EL (cell line): Measurements from ENCODE around the gene PHACTR1.

Source experiments
- DNase-seq: peaks from one replicate; pipeline ENCODE4 v3.0.0-alpha.2; 2016

The PHACTR1 gene

DNA sequence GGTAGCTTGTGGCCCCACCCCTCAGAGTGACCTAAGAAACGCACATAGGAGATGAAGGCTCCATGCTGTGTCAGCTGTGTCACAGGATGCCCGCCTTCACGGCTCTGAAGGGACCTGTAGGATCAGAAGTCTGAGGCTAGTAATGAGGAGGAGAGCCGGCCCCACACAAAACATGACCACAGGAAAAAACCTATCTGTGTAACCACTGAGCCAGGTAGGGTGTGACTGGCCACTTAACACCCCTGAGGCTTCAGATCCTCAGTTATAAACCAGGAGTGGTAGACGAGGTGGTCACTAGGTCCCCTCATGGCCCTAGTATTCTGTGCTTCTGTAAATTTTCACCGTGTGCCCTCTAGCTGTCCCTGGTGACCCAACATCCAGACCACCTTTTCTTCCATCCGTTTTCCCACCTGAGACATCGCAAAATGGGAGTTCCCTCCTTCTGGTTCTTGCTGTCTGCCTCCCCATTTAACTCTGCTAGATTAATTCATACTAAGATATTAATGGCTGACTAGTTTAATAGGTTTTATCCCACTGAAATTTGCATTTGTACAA lies 558.9 kb downstream of the PHACTR1 start:
- no peak for DNase-seq

DNA sequence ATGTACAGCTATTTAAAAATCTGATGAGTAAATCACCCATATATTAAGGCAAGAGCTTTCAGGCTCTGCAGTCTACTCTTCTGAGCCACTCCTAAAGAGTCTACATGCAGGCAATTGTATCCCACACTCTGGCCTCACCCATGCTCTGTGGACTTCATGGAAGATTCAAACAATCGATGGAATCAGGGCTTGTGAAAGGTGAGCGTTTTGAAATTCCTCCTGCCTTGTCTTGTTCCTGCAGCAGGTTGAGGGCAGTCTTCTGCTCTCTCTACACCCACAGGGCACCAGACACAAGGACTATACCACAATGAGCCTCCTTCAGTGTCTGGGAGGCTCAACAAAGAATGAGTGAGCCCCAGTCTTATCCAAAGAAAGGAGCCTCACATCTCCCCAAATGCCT lies 560.7 kb downstream of the PHACTR1 start:
- DNase-seq: no peak

DNA sequence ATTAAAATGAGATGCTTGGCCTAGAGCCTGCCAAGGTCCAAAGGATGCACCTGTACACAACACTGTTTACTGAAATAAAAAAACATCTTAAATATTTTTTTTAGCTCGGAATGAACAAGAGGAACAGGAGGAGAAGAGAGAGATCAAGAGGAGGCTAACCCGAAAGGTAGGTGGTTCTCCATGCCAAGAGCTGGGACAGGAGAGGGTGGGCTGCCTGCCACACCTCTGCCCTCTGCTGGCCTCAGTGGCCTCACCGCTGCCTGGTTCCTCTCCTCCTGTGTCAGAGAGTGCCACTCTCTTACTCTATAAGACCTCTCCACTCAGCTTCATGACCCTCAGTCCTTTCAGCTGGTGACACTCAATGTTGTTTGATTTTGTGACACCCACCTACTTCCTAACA lies 561.6 kb downstream of the PHACTR1 start:
- DNase-seq: no peak

DNA sequence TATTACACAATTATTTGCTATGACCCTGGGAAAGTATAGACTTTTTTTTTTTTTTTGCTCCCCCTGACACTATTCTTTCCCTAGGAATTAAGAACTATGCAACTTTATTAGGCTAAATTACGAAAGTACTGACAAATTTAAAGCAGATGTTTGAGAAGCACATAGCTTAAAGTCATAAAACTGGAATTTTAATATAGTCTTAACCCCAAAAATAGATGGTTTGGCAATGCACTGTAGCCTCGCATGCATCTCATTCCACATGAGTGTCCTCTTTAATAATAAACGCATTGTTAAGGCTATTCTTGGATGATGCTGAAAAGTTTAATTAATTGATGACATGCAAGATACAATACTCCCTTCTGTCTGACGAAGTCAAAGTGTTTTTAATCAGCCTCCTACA lies 562.4 kb downstream of the PHACTR1 start:
- DNase-seq: peak; percentile 74

DNA sequence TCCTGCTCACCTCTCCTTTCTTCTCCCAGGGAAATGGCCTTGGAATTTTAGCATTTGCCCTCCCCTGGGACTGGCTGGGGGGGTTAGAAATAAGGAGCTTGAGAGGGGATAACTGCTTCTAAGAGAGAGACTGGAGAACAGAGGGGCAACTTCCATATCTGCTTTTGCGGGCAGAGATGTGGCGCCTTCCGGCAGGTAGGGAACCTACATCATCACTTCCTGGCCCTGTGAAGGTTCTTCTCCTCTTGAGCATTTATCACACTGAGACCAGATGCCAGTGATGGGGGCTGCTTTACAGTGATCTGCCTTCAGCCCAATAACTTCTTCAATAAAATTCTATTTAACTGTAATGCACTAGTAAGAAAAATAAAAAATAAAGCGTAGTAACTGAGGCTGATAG lies 563.7 kb downstream of the PHACTR1 start:
- DNase-seq: no peak

DNA sequence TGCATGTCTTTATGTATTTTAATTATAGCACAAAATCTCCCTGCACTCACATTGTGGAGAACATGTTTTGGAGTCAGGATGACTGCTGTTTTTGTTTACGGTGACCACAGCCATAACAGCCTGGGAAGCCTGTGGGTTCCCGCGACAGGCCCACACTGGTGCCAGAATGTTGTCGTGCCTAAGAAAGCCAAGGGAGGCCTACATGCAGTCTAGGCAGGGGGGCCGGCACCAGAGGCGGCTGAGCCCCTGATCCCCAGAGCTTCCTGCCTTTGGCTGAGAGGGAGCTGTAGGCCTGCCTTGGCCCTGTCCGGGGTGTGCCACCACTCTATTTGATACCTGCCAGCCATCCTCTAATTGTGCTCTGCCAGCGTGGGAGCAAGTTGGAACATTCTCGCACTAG lies 565.1 kb downstream of the PHACTR1 start:
- no peak for DNase-seq

DNA sequence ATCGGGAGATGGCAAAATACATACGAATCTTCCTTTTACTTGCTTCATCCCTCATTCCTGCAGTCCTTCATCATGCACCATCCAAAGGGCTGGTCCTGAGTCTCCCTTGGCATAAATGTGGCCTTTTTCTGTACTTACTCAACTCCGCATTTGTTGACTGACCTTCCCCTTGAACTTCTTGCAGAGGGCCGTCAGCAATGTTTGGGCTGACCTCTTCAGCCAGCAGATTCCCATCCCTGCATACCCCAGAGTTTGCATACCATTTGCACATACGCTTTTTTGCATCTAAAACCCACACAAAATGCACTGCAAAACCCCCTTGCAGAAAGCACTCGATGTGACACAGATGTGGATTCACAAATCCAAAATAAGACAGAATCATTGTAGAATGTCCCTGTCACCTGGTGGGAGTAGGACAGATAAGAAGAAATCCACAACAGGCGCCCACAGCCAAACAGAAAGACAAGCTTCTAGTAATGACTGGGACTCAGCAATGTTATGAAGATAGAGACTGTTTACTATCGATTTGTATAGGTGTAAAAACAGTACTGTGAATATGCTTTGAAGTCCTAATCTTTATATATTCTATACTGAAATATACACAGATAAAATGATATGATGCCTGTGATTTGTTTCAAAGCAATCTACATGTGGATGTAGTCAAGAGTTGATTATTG lies 566.0 kb downstream of the PHACTR1 start:
- DNase-seq: no peak

DNA sequence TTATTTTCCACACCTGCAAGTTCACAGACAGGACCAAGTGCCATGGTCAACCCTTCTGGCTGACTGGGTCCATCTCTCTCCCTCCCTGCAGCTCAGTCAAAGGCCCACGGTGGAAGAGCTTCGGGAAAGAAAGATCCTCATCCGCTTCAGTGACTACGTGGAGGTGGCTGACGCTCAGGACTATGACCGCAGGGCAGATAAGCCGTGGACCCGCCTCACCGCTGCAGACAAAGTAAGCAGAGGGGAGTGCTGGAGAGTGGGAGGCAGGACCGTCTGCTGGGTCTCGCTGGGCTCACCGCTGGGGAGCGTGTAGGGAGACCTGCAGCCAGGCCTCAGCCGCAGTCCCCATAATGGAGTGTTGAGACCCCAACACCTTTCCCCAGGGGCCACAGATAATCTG lies 566.8 kb downstream of the PHACTR1 start:
- DNase-seq: no peak

DNA sequence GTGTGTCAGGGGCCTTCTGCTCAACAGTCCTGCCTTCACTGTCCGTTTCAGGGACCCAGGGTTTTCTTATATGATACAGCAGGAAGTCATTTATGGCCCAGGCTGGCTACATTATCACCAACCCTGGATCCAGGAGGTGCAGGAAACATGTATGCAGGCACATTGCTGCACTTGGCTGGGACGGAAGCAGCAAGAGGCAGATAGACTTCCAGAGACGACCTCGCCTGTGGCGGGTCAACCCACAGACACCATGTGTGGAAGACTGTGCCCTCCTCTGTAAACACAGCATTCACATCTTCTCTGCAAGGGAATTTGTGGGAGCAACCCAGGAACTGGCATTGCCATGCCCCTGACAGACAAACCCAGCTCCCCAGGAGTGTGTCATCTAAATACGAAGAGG lies 568.1 kb downstream of the PHACTR1 start:
- DNase-seq: no peak

DNA sequence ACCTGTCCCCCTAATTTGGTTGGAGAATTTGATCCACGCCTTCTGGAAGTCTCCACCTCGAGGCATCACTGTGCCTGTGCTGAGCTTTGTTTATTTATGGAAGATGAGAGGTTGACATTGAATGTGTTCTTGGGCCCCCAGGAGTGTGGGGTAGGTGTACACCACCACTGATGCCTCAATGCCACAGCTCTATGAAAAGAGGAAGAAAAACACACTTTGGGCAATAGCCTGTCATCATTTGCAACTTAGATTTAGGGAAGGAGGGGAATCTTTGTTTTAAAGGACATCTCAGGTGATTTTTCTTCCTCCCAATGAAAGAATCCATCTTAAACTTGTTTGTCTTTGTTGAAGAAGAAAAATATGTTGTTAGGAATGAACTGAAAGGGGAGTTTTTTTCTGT lies 569.1 kb downstream of the PHACTR1 start:
- no peak for DNase-seq

DNA sequence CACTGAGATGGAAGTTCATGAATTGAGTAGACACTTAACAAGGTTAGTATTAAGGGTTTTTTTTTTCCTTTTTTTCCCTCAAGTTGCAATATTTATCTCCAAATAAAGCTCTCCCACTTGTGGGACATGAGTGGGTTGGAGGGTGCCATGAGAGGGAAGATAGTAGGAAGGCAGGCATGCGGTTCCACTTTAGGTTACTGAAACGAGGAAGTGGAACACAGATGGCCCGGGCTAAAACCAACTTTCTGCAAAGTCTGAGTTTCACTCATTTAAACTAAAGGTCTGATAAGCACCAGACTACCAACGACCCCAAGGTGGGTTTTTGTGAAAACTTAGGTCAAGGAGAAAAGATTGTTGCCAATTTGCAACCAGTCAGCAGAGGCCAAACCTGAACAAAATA lies 569.6 kb downstream of the PHACTR1 start:
- no peak for DNase-seq

DNA sequence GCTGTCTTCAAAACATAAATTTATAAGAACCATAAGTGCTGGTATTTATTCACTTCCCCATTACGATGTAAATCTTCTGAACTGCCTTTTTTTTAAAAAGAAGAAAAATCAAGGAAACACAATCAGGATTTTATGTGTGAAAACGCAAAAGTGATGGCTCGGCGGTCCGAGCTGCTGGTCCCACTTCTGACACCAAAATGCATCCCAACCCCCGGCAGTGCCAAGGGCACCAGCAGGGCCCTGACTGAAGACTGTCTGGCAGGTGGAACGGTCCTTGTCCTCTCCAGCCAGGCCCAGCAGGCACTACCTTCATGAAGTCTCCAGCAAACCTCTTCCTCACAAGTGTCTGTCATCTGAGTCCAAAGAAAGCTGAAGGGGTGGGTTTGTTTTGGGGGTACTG lies 570.5 kb downstream of the PHACTR1 start:
- DNase-seq: no peak

DNA sequence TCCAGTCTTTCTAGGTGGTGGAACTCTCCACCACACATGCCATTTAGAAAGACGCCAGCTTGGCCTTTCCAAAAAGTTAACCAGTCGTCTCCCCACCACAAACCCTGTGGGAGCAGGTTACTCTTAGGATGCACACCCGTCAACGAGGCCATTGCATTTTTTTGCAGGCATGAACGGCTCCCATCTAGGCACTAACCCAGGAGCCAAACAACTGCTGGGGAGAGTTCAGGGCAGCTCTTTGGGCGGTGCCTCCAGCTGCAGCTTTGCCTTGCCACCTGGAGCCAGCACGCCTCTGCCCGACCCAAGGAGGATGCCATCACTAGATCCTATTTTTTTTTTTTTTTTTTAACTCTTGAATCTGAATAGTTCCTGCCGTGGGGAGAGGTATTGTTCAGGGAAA lies 571.9 kb downstream of the PHACTR1 start:
- no peak for DNase-seq

DNA sequence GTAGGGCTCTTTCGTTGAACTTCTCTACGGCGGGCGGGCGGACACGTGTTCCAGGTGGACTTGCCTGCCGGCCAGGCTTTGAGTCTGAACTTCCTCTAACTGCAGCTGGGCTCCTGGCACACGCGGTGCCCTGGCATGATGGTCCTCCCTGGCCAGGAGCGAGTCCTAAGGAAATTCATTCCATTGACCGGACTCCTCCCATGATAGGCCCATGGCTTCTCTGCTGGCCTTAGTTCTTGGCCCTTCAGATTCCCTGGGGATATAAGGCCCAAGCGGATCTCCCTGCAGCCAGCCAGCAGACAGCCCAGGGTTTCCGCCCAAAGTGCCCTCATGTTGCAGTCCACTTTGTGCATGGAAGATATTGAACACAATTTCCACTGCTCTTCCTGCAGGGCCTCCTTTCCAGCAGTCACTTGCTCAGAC lies 572.4 kb downstream of the PHACTR1 start:
- no peak for DNase-seq

DNA sequence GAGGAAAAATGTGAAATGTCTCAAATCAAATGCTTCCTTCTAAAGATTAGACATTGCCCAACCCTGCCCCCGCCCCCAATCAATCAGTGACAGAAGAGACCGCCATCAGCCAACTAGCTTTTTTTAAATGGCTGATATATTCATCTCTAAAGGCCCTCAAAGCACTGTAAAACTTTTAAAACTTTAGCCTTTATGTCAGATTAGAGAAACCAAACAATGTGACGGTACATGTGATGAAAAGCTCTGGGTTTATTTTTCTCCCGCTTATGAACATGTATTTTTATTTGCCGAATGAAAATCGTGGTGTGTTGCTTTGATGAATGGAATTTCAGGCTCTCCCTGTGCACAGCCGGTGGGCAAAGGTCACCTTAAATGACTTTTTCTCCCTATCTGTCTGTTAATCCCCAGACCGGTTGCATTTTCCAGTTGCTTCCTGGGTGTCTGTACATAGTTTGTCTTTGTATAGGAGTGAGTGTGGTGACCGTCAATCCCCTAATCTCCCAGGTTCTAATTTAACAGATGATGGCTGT lies 573.3 kb downstream of the PHACTR1 start:
- DNase-seq: no peak

DNA sequence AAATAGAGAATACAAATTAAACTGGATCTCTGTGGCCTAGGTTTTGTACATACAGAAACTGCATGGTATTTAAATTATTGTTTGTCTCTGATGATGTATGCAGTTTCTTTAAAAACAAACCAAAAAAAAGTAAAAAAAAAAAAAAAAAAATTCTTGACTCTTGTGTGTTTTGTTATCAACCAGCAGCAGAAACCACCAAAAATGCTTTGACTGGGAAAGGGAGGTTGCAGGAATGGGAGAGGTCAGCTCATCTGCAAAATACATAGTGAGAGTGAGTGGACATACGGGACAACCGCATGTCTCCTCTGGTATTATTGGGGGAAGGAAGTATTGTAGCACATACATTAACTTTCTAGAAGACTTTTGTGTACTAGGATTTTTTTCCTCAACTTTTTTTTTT lies 573.8 kb downstream of the PHACTR1 start:
- no peak for DNase-seq

DNA sequence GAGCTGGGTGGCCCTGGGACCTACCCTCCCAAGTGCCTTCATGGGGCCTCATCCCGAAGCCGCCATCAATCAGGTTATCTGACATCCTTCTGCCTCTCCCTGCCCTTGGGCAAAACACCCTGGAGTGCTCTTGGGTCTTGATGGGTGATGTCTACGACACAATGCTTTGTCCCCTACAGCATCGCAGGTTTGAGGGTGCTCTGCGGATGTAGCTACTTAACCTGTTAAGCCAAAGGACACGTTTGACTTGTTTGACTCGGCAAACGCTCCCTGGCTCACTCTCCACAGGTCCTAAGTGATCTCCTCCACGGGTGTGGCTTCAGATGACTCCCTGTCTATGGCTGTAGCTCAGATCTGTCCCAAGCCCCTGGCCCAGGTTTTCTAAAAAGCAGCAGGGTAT lies 576.2 kb downstream of the PHACTR1 start:
- DNase-seq: no peak

DNA sequence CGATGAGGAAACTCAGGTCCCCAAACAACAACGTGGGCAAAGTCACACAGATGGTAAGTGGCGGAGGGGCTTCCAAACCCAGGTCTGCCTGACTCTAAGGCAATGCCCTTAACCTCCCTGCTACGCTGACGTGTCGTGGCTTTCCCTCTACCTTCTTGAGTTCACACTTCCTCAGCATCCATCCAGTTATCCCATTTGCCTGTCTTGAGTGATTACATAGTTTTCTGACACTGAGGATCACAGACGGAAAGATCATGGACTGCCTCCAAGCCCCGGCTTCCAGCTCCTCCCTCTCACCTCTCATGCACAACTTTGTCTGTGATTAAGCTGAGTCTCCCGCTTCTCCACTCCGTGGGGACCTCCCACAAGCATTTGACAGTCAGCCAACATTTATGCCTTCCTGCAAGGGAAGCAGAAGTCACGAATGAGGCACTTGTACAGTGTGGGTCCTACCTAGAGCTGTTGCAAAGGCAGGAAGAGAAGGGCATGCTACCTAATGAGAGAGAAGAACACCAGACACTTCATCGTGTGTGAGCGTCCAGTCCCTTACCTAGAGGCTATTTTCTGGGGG lies 578.0 kb downstream of the PHACTR1 start:
- DNase-seq: no peak

DNA sequence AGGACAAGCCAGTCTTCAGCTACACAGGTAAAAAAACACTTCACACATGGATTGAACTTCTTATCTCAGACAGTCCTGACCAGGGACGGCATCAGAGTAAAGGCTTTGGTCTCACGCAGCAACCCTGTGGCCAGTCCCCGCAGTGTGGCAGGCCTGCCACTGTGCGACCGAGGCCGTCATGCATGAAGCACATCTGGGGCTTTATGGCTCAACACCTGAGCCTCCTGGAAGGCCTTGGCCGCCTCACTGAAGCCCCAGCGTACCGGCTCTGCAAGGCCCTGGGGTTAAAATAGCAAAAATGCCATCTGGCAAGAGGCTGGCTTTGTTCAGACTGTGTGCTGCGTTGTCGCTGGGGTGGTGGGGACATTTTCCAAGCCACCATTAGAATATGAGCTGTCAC lies 579.0 kb downstream of the PHACTR1 start:
- no peak for DNase-seq

DNA sequence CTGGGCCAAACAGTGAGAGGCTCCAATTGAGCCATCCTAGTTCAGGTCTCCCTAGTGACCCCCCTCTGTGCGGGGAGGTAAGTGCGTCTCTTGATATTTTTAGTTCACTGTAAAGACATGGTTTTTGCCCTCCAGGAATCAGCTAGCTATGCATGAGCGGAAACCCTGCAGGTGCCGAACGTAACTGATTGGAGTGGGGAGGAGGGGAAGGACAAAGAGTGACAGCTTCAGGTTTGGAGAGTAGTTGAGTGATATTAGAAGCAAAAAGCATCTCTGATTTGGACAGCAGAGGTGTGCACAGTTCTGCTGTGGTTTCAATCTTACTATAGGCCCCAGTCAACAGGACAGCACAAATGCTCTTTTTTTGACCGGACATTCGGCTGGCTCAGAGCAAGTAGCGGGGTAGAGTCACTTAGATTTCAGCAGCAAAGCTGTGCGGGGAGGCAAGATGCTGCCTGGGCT lies 580.0 kb downstream of the PHACTR1 start:
- DNase-seq: no peak

DNA sequence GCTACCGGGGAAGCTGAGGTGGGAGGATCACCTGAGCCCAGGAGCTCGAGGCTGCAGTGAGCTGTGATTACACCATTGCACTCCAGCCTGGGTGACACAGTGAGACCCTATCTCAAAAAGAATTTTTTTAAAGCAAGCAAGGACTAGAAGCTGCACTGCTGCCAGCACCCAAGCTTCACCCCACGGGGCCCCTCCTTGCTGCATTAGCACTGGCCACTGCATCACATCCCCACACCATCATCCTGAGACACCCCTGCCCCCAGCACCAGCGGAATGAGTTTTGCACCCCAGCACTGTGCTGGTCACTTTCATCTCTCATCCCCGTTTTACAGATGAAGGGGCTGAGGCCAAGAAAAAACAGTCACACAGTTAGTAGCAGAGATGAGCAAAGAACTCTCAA lies 580.8 kb downstream of the PHACTR1 start:
- DNase-seq: no peak

DNA sequence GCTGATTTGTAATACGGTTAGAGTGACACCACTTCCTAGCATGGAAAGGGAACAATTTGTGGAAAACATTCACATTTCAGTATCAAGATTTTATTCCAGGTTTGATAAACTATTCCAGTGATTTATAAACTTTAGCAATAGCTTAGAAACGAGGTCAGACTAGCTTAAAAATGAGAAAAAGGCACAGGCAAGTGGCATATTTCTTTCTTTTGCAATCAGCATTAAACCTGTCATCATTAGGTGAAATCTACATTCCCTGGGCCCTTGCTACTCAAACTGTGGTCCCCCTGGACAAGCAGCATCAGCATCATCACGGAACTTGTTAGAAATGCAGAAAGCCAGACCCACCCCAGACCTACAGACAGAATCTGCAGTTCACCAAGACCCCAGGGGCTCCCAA lies 581.9 kb downstream of the PHACTR1 start:
- DNase-seq: no peak

DNA sequence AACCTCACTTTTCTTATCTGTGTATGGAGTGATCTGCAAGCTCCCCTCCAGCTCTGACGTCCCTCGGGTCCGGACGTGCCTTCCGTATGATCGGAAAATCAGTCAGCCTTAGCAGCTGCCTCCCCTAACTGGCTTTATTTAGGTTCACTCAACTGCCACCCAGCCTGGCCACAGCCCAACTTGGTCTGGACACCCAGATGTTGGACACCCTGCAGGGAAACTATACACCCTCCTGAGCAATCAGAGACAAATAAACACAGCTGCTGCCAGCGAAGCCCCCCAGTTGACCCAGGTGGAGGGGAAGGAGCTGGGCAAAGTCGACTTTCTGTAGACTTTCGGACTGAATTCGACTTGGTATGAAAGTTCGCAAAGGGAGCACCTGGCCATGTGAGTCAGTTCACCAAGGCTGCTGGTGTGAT lies 582.8 kb downstream of the PHACTR1 start:
- no peak for DNase-seq

DNA sequence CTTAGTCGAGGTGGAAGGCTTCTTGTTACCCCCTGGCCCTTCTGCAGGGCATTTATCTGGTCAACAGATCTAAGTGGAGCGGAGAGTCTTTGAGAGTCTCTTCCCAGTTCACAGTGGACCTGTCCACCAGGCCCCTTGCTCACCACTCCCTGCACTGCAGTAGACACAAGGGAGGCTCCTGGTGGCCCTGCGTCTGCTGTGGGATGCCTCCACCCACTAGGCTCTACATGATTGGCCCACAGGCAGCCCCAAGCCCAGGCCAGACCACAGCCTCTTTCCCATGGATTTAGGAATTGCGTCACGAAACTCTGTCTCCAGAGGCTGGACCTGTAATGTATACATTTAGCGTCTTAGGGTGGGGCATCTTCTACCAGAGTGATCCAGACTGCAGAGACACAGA lies 583.4 kb downstream of the PHACTR1 start:
- no peak for DNase-seq
